GM18505 (cell line): ENCODE measurements around the gene TPO.
"Not testable (repeated sequence)": the region's sequence is repeated elsewhere in the genome, so short reads cannot be mapped to it uniquely, and the experiment has no call there.

Experiments
- ATAC-seq: cut with Tn5 transposase; IDR thresholded peaks from one replicate; pipeline ENCODE4 v1.9.1; 2021; ENCODE audit not compliant: unreplicated experiment
- POLR2A ChIP-seq: IDR thresholded peaks from 4 replicates; pipeline ENCODE4 v1.6.1; 2011; ENCODE audit warnings: borderline replicate concordance; ENCODE audit not compliant: insufficient read depth, insufficient read length; ENCODE audit errors: extremely low read depth

The TPO gene

GRCh38 chr2:1552611-1553010 lies 139.3 kb downstream of the TPO start:
- ATAC-seq, result no peak
- no peak for TF ChIP-seq POLR2A

GRCh38 chr2:1553671-1554295 lies 140.5 kb downstream of the TPO start:
- no peak for ATAC-seq
- no peak for TF ChIP-seq POLR2A

- no peak for ATAC-seq
- no peak for TF ChIP-seq POLR2A
These were observed 143.0 kb downstream of the TPO start for GRCh38 chr2:1556286-1556685.

GRCh38 chr2:1556776-1557466 lies 143.7 kb downstream of the TPO start:
- no peak for TF ChIP-seq POLR2A
- ATAC-seq, result no peak

GRCh38 chr2:1557467-1557820 lies 144.2 kb downstream of the TPO start:
- TF ChIP-seq POLR2A, result no peak
- no peak for ATAC-seq

GRCh38 chr2:1559589-1560175 lies 146.4 kb downstream of the TPO start:
- ATAC-seq, result no peak
- TF ChIP-seq POLR2A, result no peak

- no peak for TF ChIP-seq POLR2A
These were observed 148.0 kb downstream of the TPO start for GRCh38 chr2:1561259-1561658.

GRCh38 chr2:1561811-1562421 lies 148.7 kb downstream of the TPO start:
- ATAC-seq, result no peak
- no peak for TF ChIP-seq POLR2A

More at GRCh38 chr2:1561259-1561658, 148.0 kb downstream of the TPO start:
- ATAC-seq, result no peak

- TF ChIP-seq POLR2A, result no peak
- no peak for ATAC-seq
These were observed 150.0 kb downstream of the TPO start for GRCh38 chr2:1563084-1563857.

- no peak for TF ChIP-seq POLR2A
- ATAC-seq, result no peak
These were observed 151.0 kb downstream of the TPO start for GRCh38 chr2:1563943-1564891.

GRCh38 chr2:1567556-1568344 lies 154.5 kb downstream of the TPO start:
- ATAC-seq, result no peak
- no peak for TF ChIP-seq POLR2A

- ATAC-seq, result not testable (repeated sequence)
These were observed 155.0 kb downstream of the TPO start for GRCh38 chr2:1568345-1568668.

- no peak for ATAC-seq
- no peak for TF ChIP-seq POLR2A
These were observed 156.7 kb downstream of the TPO start for GRCh38 chr2:1569879-1570450.
